Activated CD8-positive, alpha-beta memory T cell treated with anti-CD3 and anti-CD28 coated beads, Interleukin-2, amount 50 U/mL, for 1 hour (primary cell): Measurements from ENCODE around the gene CACNB4.

ENCODE experiments used
- DNase-seq: peaks from one replicate; pipeline ENCODE4 v3.0.0-alpha.2; 2020; ENCODE audit errors: extremely low read depth

The CACNB4 gene

DNA sequence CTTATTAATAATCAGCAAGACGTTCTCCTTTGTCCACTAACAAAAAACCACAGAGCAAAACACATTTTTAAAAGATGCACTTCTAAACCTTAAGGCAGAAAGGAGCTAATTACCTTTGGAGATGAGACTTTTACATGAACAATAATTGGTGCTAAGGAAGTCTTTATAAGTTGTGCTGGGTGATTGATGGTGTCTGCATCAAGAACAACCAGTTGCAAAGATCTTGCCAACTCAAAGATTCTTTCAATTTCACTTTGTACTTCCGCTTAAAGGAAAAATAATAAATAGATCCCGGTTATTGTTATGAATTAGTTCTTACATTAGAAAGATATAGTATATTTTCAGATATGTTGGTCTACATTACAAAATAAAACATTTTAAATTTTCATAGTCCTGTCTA lies 243.7 kb downstream of the CACNB4 start:
- DNase-seq, result no peak

GRCh38 chr2:151853070-151853758 lies 245.6 kb downstream of the CACNB4 start:
- DNase-seq, result no peak

DNA sequence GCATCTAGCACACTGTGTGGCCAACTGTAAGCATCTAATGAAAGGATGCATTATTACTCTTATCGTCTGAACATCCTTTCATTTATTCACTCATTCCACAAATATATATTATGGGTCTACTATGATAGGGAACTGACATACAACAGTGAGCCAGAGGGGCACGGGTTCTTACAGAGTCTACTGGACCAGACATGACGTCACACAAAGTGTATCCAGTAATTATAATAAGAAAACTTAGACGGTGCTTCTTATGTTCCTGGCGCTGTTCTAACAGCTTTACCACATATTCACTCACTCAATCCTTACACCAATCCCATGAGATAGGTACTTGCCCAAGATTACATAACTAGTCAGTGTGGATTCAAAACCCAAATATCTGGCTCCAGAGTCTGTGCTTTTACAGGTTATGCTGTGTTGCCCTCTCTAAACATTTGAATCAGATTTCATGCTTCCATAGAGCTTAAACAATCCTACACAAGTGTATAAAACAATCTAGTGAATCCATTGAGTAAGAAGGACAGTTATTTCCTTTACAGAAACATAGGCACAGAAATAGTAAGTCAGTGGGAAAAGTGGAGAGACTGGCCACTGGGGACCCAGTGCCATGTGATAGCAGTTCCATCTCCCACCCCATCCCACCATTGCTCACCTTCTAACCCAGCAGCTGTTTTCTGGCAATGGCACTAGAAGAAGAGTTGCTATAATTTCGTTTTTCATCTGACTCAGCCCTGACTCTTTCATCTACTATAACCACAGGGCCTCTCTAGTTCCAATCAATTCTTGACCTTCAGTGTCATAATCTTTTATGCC lies 246.4 kb downstream of the CACNB4 start:
- DNase-seq, result no peak

DNA sequence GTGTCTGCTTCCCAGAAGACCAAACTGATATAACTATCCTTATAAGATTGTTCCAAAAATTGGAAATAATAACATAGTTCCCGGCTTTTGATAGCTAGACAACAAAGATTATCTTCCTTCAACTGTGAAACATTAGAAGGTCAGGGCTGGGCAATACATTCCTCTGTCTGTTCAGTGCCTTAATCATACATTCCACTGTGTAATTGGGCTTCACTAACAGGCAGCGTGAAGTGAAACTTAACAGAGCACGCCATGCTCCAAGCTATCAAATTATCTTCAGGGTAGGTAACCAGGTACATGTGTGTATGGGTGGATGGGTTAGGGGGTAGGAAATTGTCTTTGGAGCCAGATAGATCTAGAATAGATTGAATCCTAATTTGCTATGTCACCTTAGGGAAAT lies 247.1 kb downstream of the CACNB4 start:
- no peak for DNase-seq

DNA sequence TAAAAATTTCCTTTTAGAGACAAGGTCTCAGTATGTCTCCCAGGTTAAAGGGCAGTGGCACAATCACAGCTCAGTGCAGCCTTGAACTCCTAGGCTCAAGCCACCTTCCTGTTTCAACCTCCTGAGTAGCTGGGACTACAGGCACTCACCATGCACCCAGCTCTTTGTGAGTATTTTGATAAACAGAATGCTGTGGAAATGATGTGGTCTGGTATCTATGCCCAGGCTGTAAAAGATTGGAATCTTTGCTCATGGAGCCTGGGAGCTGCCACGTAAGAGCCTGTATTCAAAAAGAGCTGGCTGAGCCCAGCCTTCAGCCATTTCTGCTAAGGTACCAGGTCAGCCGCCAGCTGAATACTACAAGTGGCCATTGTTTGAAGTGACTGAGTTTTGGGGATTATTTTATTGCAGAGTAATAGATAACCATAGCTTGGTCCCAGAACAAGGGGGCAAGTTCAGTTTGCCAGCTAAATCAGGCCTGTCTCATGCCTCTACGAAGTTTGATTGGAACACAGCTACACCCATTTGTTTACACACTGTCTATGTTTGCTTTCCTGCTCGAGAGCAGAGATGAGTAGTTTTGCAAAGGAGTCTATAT lies 249.3 kb downstream of the CACNB4 start:
- DNase-seq, result no peak

GRCh38 chr2:151845884-151846283 lies 253.0 kb downstream of the CACNB4 start:
- no peak for DNase-seq

DNA sequence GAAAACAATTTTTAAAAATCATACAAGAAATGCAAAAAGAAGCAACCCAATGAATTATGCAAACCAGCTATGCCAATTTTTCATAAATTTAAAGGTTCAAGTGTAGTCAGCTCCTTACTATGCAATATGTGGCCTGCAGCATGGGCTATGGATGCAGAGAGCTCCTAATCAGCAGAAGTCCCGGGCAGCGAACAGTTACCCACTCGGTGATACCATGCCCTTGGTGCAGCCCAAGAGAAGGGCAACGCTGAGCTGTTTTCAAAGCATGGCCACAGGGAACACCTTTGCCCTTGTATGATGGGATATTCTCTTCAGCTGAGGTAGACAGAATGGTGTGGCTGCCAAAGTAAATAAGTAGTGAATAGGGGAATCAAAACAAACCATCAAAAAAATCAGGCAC lies 253.4 kb downstream of the CACNB4 start:
- DNase-seq, result no peak

DNA sequence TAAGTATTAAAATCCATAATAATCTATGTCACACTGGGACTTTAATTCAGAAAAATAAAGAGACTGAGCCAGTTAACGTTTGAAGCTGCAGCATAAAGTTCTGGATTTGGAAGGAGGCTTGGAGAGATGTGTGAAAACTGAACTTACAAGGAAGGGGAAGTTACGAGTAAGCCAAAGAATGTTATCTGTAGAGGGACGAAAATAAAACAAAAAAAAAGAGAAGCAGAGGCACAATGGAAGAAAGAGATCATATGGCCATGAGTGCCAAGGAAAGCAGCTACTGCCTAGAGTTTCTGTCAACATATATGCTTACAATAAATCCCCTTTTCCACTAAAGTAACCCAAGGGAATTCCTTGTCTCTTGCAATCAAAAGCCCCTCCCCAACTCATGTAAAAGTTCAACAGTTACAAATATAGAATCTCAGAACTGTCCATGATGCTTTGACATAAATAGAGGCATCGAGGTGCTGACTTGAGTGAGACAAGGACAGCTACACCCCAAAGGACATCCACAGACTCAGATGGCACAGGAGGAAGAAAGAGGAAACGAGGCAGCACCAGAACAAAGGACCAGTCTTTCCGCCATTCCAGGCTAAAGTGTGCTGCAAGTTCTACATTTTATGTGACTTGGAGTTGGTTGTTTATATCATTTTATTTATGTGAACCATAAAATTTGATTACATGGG lies 254.5 kb downstream of the CACNB4 start:
- no peak for DNase-seq

DNA sequence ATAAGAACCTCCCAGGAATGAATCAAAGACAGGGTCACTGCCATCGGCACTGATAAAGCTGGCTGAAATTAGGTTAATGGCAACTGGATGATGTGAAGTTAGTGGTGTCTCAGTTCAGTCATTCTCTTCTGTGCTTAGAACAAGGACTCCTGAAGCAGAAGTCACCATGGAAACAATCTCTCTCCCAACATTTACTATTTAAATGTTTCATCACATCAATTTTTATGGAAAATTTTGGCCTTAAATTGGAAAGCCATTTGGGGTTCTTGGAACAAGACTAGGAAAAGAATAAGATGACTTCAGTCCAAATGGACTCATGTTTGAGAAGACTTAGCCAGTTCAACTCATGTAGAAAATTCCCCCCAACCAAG lies 255.2 kb downstream of the CACNB4 start:
- DNase-seq, result no peak

DNA sequence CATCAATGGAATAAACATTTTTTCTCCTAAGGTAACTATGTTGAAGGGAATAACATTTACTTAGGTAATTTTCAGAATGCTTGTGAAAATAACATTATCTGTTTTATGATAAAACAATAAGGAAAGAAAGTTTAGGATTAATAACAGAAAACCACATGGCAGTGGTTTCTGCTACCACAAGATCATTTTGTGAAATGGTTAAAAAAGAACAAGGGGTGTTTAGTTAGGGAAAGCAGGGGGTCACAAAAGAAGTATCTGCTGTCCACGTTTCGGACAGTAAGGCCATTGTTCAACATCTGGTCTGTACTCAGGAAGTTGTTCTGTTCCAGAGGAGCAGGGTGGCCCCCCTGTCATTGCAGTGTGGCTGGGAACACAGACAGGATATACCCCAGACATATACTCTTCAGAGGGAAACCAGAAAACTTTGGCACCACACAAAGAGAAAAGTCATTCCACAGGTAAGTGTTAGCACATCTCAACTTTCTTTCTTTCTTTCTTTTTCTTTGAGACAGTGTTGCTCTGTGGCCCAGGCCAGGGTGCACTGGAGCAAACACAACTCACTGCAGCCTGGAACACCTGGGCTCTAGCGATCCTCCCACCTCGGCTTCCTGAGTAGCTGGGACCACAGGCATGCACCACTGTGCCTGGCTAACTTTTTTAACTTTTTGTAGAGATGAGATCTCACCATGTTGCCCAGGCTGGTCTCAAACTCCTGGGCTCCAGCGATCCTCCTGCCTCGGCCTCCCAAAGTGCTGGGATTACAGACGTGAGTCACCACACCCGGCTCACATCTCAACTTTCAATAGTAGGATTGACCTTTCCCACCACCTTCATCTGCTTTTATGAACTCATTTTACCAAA lies 255.8 kb downstream of the CACNB4 start:
- DNase-seq, result no peak

- no peak for DNase-seq
These were observed 257.8 kb downstream of the CACNB4 start for GRCh38 chr2:151841047-151841424.

- DNase-seq, result no peak
These were observed 258.4 kb downstream of the CACNB4 start for GRCh38 chr2:151840216-151841046.

- DNase-seq, result no peak
These were observed 260.9 kb downstream of the CACNB4 start for GRCh38 chr2:151837926-151838325.

GRCh38 chr2:151833984-151834383 lies 264.9 kb downstream of the CACNB4 start:
- DNase-seq, result no peak

GRCh38 chr2:151830961-151831360 lies 267.9 kb downstream of the CACNB4 start:
- no peak for DNase-seq

DNA sequence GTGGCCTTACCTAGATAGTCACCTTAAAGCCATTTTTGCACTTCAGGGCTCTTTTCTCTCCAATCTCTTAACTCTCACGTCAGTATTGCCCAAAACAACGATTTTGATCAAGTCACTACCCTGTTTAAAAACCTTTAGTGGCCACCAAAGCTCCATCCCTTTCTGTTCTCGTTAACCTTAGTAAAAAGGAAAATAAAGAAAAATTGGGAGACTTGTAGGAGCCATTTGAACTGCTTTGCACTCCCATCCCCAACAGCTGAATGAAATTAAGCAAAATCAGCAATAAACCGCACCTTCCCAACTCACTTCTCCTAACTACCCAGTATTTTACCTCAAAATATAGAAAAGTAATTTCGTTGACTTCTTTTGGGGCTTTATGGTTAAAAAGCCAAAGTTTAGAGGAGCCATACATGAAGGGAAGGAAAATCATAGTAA lies 269.9 kb downstream of the CACNB4 start:
- no peak for DNase-seq

GRCh38 chr2:151828143-151828889 lies 270.5 kb downstream of the CACNB4 start, which contains the start of gene ARL5A:
Gene ARL5A, minus strand, starts transcription at chr2:151828421. Its CDS starts 245 bp downstream, at chr2:151828176.
- DNase-seq, result peak; percentile 78

GRCh38 chr2:151827564-151828142 lies 271.2 kb downstream of the CACNB4 start:
- DNase-seq, result no peak

- DNase-seq, result no peak
These were observed 272.1 kb downstream of the CACNB4 start for GRCh38 chr2:151826737-151827157.
